ENCODE measurements around the gene RPL21. TPM values are rescaled to one million over a fixed set of nuclear protein-coding genes. Genes with fewer than 3 reads are reported as not detected.

Gene RPL21
- total RNA-seq, 2 experiments from 2014 or later, result 1,153 to 1,269 TPM

Other genes starting within 250 kb of the RPL21 start
- gene USP12, start 79.7 kb upstream of the RPL21 start, total RNA-seq, result 10 to 100 TPM; 63.0 to 65.8 TPM
- gene RASL11A, start 19.3 kb downstream of the RPL21 start, total RNA-seq, result 1 to 10 TPM; 2.7 to 2.8 TPM
- 100 to 1,000 TPM; 300 to 307 TPM for gene GTF3A, start 173.1 kb downstream of the RPL21 start, total RNA-seq
- 10 to 100 TPM; 30.1 to 31.8 TPM for gene MTIF3, start 199.0 kb downstream of the RPL21 start, total RNA-seq